Posterior cingulate gyrus (tissue), 11 donors: ENCODE data around the gene TRAF3.
"Not testable (repeated sequence)": the region's sequence is repeated elsewhere in the genome, so short reads cannot be mapped to it uniquely, and the experiment has no call there.

ENCODE experiments used
- DNase-seq, 10 donors: peaks; one replicate each; pipeline versions ENCODE4 v3.0.0 to v3.0.0-alpha.2; 2020 to 2021; ENCODE audit warnings: mixed read lengths in 3 of 10
- intact Hi-C: fragments of 100-400 bp; cut with DNase I; formaldehyde crosslinking; loops from one replicate; pipeline ENCODE4 v1.15.1; 2023

TRAF3 gene

GRCh38 chr14:102750376-102750775 is 26.9 kb upstream of the TRAF3 start:
- DNase-seq, result no peak
- intact Hi-C loops, result no loop called here

DNA sequence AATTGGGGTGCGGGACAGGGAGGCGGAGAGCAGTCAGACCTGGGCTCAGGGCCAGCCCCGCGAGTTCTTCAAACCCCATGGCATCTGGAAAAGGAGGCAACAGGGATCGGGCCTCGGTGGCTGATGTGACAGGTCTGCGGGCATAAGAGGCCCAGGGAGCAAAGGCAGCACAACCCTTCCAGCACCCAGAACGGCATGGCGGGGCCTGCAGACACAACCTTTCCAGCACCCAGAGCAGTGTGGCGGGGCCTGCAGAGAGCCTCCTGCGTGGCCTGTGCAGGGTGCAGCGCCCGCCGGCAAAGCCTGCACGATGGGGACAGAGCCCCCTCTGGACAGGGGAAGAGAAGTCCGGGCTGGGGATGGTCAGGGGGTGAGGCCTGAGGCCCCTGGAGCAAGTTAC is 26.2 kb upstream of the TRAF3 start:
- DNase-seq, result no peak
- intact Hi-C loops, result no loop called here

DNA sequence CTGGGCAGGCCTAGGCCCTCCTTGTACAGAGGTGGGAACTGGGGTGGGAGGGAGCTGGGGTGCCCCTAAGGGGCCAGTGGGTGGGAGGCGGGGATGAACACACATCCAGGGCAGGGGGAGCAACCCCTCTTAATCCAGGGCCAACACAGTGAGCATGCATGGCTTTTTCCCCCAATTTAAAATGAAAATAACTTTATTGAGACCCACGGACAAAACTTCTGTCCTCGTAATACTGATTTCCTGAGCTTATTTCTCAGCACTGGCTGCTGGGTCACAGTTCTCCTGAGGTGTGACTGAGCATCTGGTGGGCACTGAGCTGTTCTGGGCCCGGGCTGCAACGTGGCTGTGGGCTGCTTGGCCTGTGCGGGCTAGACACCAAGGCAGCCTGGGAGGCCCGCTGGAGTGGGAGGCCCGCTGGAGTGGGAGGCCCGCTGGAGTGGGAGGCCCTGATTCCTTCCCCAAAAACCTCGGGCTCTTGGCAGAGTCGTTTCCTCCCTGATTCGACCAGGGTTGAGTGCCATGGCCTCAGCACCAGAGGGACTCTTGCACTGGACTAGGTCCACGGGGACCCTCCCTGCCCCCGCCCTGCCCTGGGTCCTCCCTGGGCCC is 24.9 kb upstream of the TRAF3 start:
- DNase-seq, result no peak
- intact Hi-C loops, result no loop called here

GRCh38 chr14:102754370-102755262 is 22.6 kb upstream of the TRAF3 start:
- no peak for DNase-seq

DNA sequence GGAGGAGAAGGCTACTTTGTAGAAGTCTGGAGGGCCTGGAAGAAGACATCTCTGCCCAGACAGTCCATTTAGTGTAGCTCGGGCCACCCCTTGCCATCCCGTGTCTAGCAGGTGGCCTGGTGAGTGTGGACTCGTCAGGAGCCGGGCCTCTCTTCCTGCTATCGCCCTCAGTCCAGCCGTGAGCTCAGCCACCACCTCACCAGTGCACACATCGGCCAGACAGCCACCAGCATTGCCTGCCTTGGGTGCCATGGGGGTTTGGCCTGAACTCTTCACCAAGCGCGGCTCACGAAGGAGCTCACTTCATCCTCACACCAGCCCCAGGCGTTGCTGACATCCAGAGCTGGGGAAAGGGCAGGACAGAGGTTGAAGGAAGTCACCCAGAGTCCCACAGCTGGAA is 19.6 kb upstream of the TRAF3 start:
- intact Hi-C loops, result no loop called here

More at GRCh38 chr14:102754370-102755262, 22.6 kb upstream of the TRAF3 start:
- intact Hi-C loops, result no loop called here

GRCh38 chr14:102758087-102758486 is 19.2 kb upstream of the TRAF3 start:
- intact Hi-C loops, result no loop called here

More for the DNA sequence above, 19.6 kb upstream of the TRAF3 start:
- DNase-seq, result no peak

GRCh38 chr14:102759456-102760187 is 17.6 kb upstream of the TRAF3 start:
- no peak for DNase-seq
- intact Hi-C loops, result no loop called here

More at GRCh38 chr14:102758087-102758486, 19.2 kb upstream of the TRAF3 start:
- no peak for DNase-seq

GRCh38 chr14:102760496-102761193 is 16.6 kb upstream of the TRAF3 start:
- intact Hi-C loops, result no loop called here
- no peak for DNase-seq

DNA sequence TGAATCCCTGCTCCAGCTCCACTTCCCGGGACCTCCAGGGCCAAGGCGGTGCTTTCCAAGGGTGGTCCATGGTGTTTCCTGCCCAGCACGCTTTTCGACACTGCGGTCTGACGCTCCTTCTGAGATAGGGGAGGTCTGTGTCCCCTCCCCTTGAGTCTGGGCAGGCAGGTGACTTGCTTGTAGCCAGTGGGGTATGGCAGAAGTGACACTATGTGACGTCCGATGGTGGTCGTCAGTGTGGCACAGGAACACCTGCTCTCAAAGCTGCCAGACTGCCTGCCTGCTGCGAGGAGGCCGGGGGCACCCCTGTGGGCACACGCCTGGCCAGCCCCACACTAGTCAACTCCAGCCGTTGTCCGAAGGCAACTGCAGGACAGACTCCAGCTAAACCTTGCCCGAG is 16.0 kb upstream of the TRAF3 start:
- no peak for DNase-seq

GRCh38 chr14:102764220-102764671 is 13.0 kb upstream of the TRAF3 start:
- DNase-seq, result peak in 1 of 10 donors; percentile 73
- intact Hi-C loops, result no loop called here

More for the DNA sequence above, 16.0 kb upstream of the TRAF3 start:
- intact Hi-C loops, result no loop called here

- DNase-seq, intact Hi-C loops: not testable (repeated sequence)
These were observed 11.5 kb upstream of the TRAF3 start for GRCh38 chr14:102765770-102766169.

GRCh38 chr14:102768223-102769048 is 8.8 kb upstream of the TRAF3 start:
- peak in 4 of 10 donors; percentile 17 to 75 (median 60) for DNase-seq
- intact Hi-C loops, result no loop called here

GRCh38 chr14:102769049-102769327 is 8.3 kb upstream of the TRAF3 start:
- no peak for DNase-seq
- intact Hi-C loops, result no loop called here

DNA sequence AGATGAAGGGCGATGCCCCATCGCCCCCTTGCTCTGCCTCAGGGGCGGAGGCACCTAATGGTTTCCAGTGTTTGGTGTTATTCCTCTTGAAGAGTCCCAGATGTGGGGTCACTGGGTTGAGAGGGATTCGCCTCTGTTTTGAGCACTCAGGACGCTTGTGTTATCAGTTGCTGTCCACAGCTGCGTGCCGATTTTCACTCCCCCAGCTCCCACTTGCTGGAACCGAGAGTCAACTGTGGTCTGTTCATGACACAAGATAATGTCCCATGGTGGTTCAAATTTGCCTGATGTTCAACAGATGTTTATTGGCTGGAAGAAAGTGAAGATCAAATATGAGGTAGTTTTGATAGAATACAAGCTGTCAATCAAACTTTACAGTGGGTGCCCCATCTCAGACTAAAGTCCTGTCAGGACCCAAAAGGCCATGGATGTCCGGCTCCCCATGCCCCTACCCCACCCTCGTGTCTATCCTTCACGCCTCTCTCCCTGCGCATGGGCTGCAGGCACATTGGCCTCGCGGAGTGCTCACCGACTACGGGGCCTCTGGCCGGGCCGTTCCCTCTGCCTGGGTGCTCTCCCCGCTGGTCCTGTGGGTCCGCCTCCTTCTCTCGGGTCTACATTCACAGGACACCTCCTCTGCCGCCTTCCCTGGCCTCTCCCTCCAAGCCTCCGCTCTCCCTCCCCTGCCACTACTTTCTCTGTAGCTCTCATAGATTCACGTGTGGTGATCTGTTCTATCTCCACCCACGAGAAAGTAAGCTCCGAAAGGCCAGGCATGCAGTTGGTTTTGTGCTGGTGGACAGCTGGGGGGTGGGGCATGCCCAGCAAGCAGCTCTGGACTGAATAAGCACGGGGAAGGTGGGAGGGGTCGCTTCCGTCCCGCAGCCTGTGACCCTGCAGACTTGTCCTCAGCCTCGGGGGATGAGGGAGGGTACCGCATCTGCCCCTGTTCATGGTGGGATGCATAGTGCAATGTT is 6.8 kb upstream of the TRAF3 start:
- intact Hi-C loops, result loop anchor here (10.0 kb wide), 1 partner anchor 144 kb away; no protein-coding TSS in a partner anchor
- DNase-seq, result peak in 3 of 10 donors; percentile 13 to 80 (median 70)

DNA sequence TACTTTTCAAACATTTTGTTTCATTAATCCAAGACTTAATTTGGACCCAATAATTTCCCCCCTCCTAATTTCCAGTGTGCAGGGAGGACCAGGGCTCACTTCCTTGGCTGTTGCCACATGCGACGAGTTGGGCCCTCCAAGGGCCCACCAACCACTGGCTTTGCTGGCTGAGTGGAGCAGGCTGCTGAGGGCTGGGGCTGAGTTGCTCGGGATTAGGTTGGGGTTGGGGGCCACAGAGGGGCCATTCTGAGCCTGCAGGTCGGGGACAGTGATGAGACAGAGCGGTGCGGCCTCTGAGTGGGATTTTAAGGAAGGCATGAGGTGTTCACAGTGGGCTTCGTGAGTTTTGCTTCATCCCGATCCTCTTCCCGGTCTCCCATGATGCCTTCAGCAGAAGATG is 6.1 kb upstream of the TRAF3 start:
- DNase-seq, result peak in 3 of 10 donors; percentile 4 to 52 (median 9)
- intact Hi-C loops, result loop anchor here (10.0 kb wide), 1 partner anchor 144 kb away; no protein-coding TSS in a partner anchor

GRCh38 chr14:102772781-102773570 is 4.3 kb upstream of the TRAF3 start:
- intact Hi-C loops, result loop anchor here (10.0 kb wide), 1 partner anchor 142 kb away; no protein-coding TSS in a partner anchor
- DNase-seq, result peak in 2 of 10 donors; percentile 67 to 77
